Measurements from ENCODE around the gene PIEZO1. TPM values are rescaled to one million over a fixed set of nuclear protein-coding genes. Genes with fewer than 3 reads are reported as not detected.
"Not testable (repeated sequence)": the region's sequence is repeated elsewhere in the genome, so short reads cannot be mapped to it uniquely, and the experiment has no call there.

The PIEZO1 gene
- total RNA-seq, 1 donor from 2014 or later: 160 TPM

DNA sequence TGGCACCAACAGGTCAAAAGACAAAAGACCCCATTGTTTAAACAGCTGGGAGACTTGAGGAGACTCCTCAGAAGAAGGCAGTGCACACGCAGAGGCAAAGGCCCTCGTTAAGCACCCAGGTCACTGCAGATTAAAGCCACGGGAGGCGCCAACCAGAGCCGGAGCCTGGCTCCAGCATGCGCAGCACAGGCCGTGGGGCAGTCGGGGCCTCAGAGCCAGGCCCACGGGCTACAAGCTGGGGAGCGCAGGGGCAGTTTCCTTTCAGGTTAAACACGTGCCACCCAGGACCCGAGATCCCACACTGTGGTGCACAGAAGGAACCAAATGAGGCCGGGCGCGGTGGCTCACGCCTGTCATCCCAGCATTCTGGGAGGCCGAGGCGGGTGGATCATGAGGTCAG is 9.2 kb downstream of the PIEZO1 start:
- no peaks in the 10 kb centered on the region for H3K36me3 Mint-ChIP-seq
- H3K27me3 Mint-ChIP-seq (ENCODE audit: low read depth): no peaks in the 10 kb centered on the region
- no peak overlapping the region for H3K27ac Mint-ChIP-seq
- no peaks in the 10 kb centered on the region for H3K9me3 Mint-ChIP-seq
- H3K4me1 Mint-ChIP-seq: peaks cover 45% of the 10 kb centered on the region
- DNase-seq (ENCODE audit: low spot score in 2 of 2, unreplicated experiment in 2 of 2): no peak
- no peak overlapping the region for H3K4me3 Mint-ChIP-seq
- TF ChIP-seq, protein P1, sequence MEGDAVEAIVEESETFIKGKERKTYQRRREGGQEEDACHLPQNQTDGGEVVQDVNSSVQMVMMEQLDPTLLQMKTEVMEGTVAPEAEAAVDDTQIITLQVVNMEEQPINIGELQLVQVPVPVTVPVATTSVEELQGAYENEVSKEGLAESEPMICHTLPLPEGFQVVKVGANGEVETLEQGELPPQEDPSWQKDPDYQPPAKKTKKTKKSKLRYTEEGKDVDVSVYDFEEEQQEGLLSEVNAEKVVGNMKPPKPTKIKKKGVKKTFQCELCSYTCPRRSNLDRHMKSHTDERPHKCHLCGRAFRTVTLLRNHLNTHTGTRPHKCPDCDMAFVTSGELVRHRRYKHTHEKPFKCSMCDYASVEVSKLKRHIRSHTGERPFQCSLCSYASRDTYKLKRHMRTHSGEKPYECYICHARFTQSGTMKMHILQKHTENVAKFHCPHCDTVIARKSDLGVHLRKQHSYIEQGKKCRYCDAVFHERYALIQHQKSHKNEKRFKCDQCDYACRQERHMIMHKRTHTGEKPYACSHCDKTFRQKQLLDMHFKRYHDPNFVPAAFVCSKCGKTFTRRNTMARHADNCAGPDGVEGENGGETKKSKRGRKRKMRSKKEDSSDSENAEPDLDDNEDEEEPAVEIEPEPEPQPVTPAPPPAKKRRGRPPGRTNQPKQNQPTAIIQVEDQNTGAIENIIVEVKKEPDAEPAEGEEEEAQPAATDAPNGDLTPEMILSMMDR (IDR thresholded peaks at IDR 0.05; ENCODE audit: unreplicated experiment): no peak

DNA sequence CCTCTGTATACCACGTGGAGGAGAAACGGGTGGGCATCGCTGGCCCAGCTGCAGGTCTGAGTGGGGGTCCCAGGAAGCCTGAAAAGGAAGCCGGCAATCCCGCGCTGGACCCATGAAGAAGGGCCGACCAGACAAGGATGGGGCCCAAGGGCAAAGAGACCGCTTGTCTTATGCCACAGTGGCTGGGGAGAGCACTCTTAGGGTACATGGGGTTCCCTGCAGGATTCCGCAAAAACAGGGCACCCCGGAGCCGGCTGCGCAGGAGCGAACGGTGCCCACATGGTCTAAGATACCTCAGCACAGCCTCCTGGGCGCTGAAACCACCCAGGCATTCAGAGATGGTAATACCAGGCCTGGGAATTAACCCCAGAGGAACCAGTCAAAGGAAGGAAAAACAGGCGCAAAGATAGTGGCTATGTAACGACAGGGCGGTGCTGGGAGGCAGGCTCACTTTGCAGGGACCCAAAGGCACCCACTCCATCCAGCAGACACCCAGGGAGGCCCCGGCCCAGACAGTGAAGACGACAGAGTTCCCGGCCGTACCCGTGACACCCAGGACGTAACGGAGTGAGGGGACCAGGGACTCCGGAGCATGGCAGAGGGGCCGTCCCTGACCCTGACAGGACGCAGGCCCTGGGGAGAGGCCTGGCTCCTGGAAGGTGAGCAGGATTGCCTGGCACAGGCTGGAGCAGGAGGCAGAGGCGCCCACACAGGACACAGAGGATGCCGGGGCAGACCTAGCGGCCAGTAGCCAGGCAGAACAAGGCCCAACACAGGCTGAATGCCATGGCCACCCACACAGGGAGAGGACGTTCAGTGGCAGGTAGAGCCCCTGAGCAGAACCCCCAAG is 10.3 kb downstream of the PIEZO1 start:
- Mint-ChIP-seq H3K27ac (no peak overlapping the region), H3K4me1 (peaks cover 46% of the 10 kb centered on the region)

DNA sequence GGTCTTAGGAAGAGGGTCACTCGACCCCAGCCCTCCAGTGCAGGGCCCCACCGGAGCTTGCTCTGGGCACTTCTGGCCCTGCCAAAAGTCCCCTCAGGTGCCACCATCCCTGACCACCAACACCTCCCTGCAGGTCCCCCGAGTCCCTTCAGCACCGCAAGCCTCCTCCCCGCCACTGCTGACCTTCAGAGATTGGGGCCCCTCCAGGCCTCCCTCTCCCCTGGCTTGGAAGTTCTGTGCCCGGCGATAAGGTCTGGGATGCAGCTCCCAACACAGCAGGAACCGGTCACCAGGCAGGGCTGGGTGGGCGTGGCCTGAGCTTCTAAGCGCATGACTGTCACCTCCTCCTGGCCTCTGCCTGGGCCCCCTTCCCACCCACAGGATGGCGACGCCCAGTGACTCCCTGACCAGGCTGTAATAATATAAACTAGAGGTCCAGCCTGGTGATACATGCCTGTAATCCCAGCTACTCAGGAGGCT is 11.2 kb downstream of the PIEZO1 start:
- H3K36me3 Mint-ChIP-seq: no peaks in the 10 kb centered on the region
- no peak for DNase-seq (ENCODE audit: low spot score in 2 of 2, unreplicated experiment in 2 of 2)
- H3K27ac Mint-ChIP-seq: no peak overlapping the region
- TF ChIP-seq, protein P1 (IDR thresholded peaks at IDR 0.05; ENCODE audit: unreplicated experiment): no peak
- H3K4me1 Mint-ChIP-seq: peaks cover 50% of the 10 kb centered on the region
- H3K27me3 Mint-ChIP-seq (ENCODE audit: low read depth): no peaks in the 10 kb centered on the region
- H3K9me3 Mint-ChIP-seq: no peaks in the 10 kb centered on the region
- peak overlapping the region; percentile 22 for H3K4me3 Mint-ChIP-seq

More for the DNA sequence above, 10.3 kb downstream of the PIEZO1 start:
- TF ChIP-seq, protein P1 (IDR thresholded peaks at IDR 0.05; ENCODE audit: unreplicated experiment): no peak
- Mint-ChIP-seq H3K9me3 (no peaks in the 10 kb centered on the region), H3K36me3 (no peaks in the 10 kb centered on the region), H3K4me3 (no peak overlapping the region), H3K27me3 (ENCODE audit: low read depth) (no peaks in the 10 kb centered on the region)
- DNase-seq (ENCODE audit: low spot score in 2 of 2, unreplicated experiment in 2 of 2): no peak

DNA sequence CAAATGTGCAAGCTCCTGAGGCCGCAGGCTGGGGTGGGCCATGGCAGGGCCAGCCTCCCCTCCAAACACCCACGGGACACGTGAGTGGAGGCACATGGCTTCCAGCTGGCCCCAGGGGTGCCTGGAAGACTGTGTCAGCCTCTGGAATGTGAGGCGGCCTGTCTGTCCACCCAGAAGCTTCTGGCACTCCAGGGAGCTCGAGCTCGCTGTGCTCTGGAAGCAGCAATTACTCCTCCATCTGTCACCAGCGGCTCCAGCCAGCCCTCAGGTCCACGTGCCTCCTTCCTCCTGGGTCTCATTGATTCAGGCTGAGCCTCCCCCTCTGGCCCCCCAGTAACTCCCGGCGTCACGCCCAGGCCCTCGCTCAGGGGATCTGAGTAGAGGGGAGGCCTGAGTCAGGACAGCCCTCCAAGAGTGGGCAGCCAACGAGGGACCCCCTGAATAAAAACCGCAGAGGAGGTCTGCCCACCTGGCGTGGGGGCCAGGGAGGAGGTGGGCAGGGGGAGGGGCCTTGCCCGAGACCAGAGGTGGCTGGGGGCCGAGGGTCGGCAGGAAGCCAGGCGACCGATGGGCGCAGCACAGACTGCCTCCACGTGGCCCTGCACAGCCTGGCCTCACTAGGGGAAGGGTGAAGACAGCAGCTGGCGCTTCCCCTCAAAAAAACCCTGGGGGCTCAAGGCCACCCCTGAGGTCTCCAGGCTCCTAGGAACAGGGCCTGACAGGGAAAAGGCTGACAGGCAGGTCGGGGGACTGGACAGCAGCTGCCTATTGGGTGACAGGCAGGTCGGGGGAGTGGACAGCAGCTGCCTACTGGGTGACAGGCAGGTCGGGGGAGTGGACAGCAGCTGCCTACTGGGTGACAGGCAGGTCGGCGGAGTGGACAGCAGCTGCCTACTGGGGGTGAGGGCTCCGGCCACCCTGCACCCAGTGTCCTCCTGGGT is 11.9 kb downstream of the PIEZO1 start:
- peak in 1 of 2 experiments; percentile 70 for DNase-seq (ENCODE audit: low spot score in 2 of 2, unreplicated experiment in 2 of 2)
- Mint-ChIP-seq H3K36me3 (no peaks in the 10 kb centered on the region), H3K9me3 (no peaks in the 10 kb centered on the region), H3K27ac (peak overlapping the region; percentile 95), H3K27me3 (ENCODE audit: low read depth) (no peaks in the 10 kb centered on the region), H3K4me3 (peak overlapping the region; percentile 50), H3K4me1 (peaks cover 48% of the 10 kb centered on the region)
- TF ChIP-seq, protein P1 (IDR thresholded peaks at IDR 0.05; ENCODE audit: unreplicated experiment): no peak

DNA sequence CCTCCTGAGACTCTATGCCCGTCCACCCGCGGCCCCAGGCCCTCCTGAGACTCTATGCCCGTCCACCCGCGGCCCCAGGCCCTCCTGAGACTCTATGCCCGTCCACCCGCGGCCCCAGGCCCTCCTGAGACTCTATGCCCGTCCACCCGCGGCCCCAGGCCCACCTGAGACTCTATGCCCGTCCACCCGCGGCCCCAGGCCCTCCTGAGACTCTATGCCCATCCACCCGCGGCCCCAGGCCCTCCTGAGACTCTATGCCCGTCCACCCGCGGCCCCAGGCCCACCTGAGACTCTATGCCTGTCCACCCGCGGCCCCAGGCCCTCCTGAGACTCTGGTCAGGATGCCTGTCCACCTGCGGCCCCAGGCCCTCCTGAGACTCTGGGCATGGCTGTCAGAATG is 13.2 kb downstream of the PIEZO1 start:
- H3K4me1 Mint-ChIP-seq: peaks cover 60% of the 10 kb centered on the region
- H3K27me3 Mint-ChIP-seq (ENCODE audit: low read depth); H3K4me3 Mint-ChIP-seq; H3K9me3 Mint-ChIP-seq; H3K27ac Mint-ChIP-seq; H3K36me3 Mint-ChIP-seq; DNase-seq (ENCODE audit: low spot score in 2 of 2, unreplicated experiment in 2 of 2): not testable (repeated sequence)
